ENCODE results near the gene MGARP. TPM values are rescaled to one million over a fixed set of nuclear protein-coding genes. Genes with fewer than 3 reads are reported as not detected.

Gene MGARP
- total and polyA plus RNA-seq, 2 experiments from 2014 or later, result 2.4 to 4.1 TPM

GRCh38 chr4:139286186-139286698 is 6.2 kb upstream of the MGARP start (continued):
- TF ChIP-seq REST (IDR thresholded peaks at IDR 0.05; ENCODE audit: unreplicated experiment) (no peak), ZNF331 (CRISPR knock-in tag; IDR thresholded peaks at IDR 0.05; ENCODE audit: low read depth) (no peak), EZH2phosphoT487 (IDR thresholded peaks at IDR 0.05; ENCODE audit: unreplicated experiment) (no peak), JUNB (IDR thresholded peaks at IDR 0.05; ENCODE audit: unreplicated experiment) (no peak), POLR2AphosphoS5 (IDR thresholded peaks at IDR 0.05; ENCODE audit: low read depth) (no peak), EZH2 (IDR thresholded peaks at IDR 0.05; ENCODE audit: low read depth, unreplicated experiment) (no peak)

- Mint-ChIP-seq H3K4me1 (peaks cover 10% of the 10 kb centered on the region), H3K27me3 (ENCODE audit: insufficient read depth, low read depth, poor library complexity) (peaks cover 36% of the 10 kb centered on the region), H3K9me3 (peaks cover 12% of the 10 kb centered on the region), H3K4me3 (no peak overlapping the region), H3K36me3 (ENCODE audit: low read depth) (peaks cover 5% of the 10 kb centered on the region; the same call in 2 of the 3 replicates), H3K27ac (no peak overlapping the region)
- Histone ChIP-seq H3K27ac (ENCODE audit: low read depth) (no peak overlapping the region), H2AFZ (no peak overlapping the region), H3K4me1 (ENCODE audit: insufficient read depth) (no peaks in the 10 kb centered on the region; the same call in 1 of the 2 replicates), H3K79me2 (replicated peaks; ENCODE audit: insufficient read depth) (no peaks in the 10 kb centered on the region), H3K36me3 (ENCODE audit: insufficient read depth) (no peaks in the 10 kb centered on the region), H3K9me2 (ENCODE audit: insufficient read depth) (0 out of 2 replicates have a peak, but pooled peaks cover 2% of the 10 kb centered on the region), H3K27me3 (ENCODE audit: insufficient read depth) (peaks cover 46% of the 10 kb centered on the region), H3K4me3 (no peak overlapping the region), H3K4me2 (no peak overlapping the region), H4K20me1 (replicated peaks; ENCODE audit: insufficient read depth) (no peaks in the 10 kb centered on the region), H3F3A (replicated peaks; ENCODE audit: low read depth) (peaks cover 12% of the 10 kb centered on the region)
- DNase-seq (ENCODE audit: low spot score) (no peak), ATAC-seq (no peak)
- TF ChIP-seq ZNF331 (CRISPR knock-in tag; IDR thresholded peaks at IDR 0.05; ENCODE audit: low read depth) (no peak), EZH2phosphoT487 (IDR thresholded peaks at IDR 0.05; ENCODE audit: unreplicated experiment) (no peak), CREB1 (CRISPR knock-in tag; IDR thresholded peaks at IDR 0.05; ENCODE audit: low read depth) (no peak), POLR2AphosphoS5 (IDR thresholded peaks at IDR 0.05; ENCODE audit: low read depth) (no peak), ZNF462 (CRISPR knock-in tag; IDR thresholded peaks at IDR 0.05) (no peak), REST (IDR thresholded peaks at IDR 0.05; ENCODE audit: unreplicated experiment) (no peak), JUNB (IDR thresholded peaks at IDR 0.05; ENCODE audit: unreplicated experiment) (no peak), ETS1 (IDR thresholded peaks at IDR 0.05) (no peak), EZH2 (IDR thresholded peaks at IDR 0.05; ENCODE audit: low read depth, unreplicated experiment) (no peak)
Observed at GRCh38 chr4:139282721-139283075, 2.7 kb upstream of the MGARP start.
